NT2/D1 (cell line): ENCODE data around the gene MMP2.

Experiments
- DNase-seq: peaks from one replicate; pipeline ENCODE4 v3.0.0-alpha.2; 2011; ENCODE audit warnings: low read depth, low spot score
- H3K27me3 ChIP-seq: 2 replicates; pipeline ENCODE4 v1.6.0; 2011; ENCODE audit warnings: mild to moderate bottlenecking; ENCODE audit not compliant: insufficient read length, insufficient read depth
- H3K36me3 ChIP-seq: 2 replicates; pipeline ENCODE4 v1.6.1; 2011; ENCODE audit warnings: mild to moderate bottlenecking, low read length, mixed read lengths; ENCODE audit not compliant: insufficient read depth, insufficient read length
- H3K4me1 ChIP-seq: 2 replicates; pipeline ENCODE4 v1.5.1; 2011; ENCODE audit not compliant: insufficient read depth, insufficient read length
- H3K4me3 ChIP-seq: 2 replicates; pipeline ENCODE4 v1.5.1; 2011; ENCODE audit warnings: low read depth; ENCODE audit not compliant: insufficient read length
- H3K9ac ChIP-seq: 2 replicates; pipeline ENCODE4 v1.6.0; 2011; ENCODE audit warnings: low read depth; ENCODE audit not compliant: insufficient read length
- H3K9me3 ChIP-seq: 2 replicates; pipeline ENCODE4 v1.5.1; 2011; ENCODE audit warnings: mild to moderate bottlenecking, low read length; ENCODE audit not compliant: insufficient read depth
- SUZ12 ChIP-seq: IDR thresholded peaks from 2 replicates; pipeline ENCODE4 v1.6.1; 2011; ENCODE audit not compliant: insufficient read length, insufficient read depth; ENCODE audit errors: extremely low read depth
- YY1 ChIP-seq: IDR thresholded peaks from 2 replicates; pipeline ENCODE4 v1.6.1; 2011; ENCODE audit not compliant: insufficient read length, insufficient read depth
- ZNF274 ChIP-seq: IDR thresholded peaks from 2 replicates; pipeline ENCODE4 v1.6.1; 2011; ENCODE audit warnings: mild to moderate bottlenecking, low read depth, low read length

MMP2 gene

DNA sequence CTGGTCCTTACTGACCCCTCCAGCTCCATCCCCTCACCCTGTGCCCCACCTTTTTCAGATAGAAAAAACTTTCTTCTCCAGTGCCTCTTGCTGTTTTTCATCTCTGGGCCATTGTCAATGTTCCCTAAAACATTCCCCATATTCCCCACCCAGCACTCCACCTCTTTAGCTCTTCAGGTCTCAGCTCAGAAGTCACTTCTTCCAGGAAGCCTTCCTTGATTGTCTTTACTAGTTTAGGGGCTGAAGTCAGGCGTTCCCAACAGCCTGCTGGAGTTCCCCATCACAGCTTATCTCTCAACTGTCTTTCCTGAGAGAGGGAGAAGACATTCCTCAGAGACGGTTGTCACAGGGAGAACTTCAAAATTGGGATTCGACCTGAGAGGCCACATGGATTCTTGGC, 1.3 kb upstream of the MMP2 start:
- peaks cover 14% of the 10 kb centered on the region for H3K4me1 ChIP-seq
- peaks cover 27% of the 10 kb centered on the region for H3K27me3 ChIP-seq
- H3K4me3 ChIP-seq = no peak overlapping the region
- DNase-seq = no peak
- peaks cover 14% of the 10 kb centered on the region for H3K36me3 ChIP-seq
- H3K9me3 ChIP-seq = no peaks in the 10 kb centered on the region
- TF ChIP-seq ZNF274 (no peak), YY1 (no peak), SUZ12 (no peak)
- no peak overlapping the region for H3K9ac ChIP-seq

DNA sequence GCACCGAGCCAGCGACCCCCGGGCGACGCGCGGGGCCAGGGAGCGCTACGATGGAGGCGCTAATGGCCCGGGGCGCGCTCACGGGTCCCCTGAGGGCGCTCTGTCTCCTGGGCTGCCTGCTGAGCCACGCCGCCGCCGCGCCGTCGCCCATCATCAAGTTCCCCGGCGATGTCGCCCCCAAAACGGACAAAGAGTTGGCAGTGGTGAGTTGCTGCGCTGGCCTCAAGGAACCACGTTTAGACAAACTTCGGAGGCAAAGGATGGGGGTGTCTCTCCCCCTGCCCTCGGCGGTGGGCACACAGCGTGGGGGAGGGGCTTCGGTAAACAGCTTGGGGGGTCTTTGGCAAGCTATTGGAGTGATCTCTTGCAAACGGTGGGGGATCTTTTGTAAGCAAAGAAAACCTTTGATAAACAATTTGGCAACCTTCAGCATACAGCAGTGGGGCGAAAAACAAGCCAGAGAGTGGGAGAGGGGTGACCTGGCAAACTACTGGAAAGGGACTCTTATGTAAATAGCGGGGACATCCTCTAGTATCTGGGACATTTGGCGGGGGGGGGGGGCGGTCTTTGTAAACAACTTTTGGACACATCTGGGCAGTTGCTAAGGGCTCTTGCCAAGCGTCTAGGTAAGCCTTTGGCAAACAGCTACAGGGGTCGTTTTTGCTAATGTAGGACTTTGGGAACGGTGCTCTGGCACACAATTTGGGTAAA, 587 bp downstream of the MMP2 start:
- peak overlapping the region; percentile 56 for H3K4me3 ChIP-seq
- DNase-seq = no peak
- H3K27me3 ChIP-seq = peaks cover 27% of the 10 kb centered on the region
- H3K9ac ChIP-seq = peak overlapping the region; percentile 66
- H3K36me3 ChIP-seq = peaks cover 33% of the 10 kb centered on the region
- TF ChIP-seq SUZ12 (no peak), ZNF274 (no peak), YY1 (no peak)
- H3K4me1 ChIP-seq = peaks cover 14% of the 10 kb centered on the region
- no peaks in the 10 kb centered on the region for H3K9me3 ChIP-seq

DNA sequence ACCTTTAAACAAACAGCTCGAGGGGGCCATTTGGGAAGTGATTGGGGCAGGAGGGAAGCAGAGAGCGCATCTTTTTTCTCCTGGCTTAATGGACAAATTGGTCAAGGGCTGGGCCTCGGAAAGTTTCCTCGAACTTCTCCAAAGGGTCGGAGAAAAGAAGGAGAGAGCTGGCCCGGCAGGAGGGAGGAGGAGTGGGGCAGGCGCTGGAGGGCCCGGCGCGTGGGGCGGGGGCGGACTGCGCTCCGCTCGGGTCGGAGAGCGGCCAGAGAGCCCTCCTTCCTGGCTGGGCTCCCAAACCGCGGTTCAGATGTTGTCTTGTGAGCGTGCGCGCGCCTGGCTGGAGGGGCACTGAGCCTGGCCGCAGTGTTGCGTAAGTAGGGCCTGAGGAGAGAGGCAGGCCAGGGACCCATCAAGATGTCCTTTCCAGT, 1.2 kb downstream of the MMP2 start:
- H3K36me3 ChIP-seq = peaks cover 39% of the 10 kb centered on the region
- H3K9me3 ChIP-seq = no peaks in the 10 kb centered on the region
- DNase-seq = no peak
- no peak for TF ChIP-seq YY1
- no peak for TF ChIP-seq SUZ12
- no peak for TF ChIP-seq ZNF274
- H3K27me3 ChIP-seq = peaks cover 27% of the 10 kb centered on the region
- peak overlapping the region; percentile 66 for H3K9ac ChIP-seq
- peaks cover 11% of the 10 kb centered on the region for H3K4me1 ChIP-seq
- peak overlapping the region; percentile 56 for H3K4me3 ChIP-seq

DNA sequence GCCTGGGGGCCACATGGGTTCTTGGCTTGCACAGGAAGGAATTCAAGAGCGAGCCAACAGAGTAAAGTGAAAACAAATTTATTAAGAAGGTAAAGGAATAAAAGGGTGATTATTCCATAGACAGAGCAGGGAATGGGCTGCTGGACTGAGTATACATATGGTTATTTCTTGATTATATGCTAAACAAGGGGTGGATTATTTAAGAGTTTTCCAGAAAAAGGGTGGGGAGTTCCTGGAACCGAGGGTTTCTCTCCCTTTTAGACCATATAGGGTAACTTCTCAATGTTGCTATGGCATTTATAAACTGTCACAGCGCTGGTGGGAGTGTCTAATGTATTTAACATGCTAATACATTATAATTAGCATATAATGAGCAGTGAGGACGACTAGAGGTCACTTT, 2.0 kb downstream of the MMP2 start:
- DNase-seq = no peak
- Histone ChIP-seq H3K9ac (no peak overlapping the region), H3K9me3 (no peaks in the 10 kb centered on the region), H3K4me3 (no peak overlapping the region), H3K4me1 (peaks cover 11% of the 10 kb centered on the region), H3K36me3 (peaks cover 46% of the 10 kb centered on the region), H3K27me3 (peaks cover 27% of the 10 kb centered on the region)
- TF ChIP-seq ZNF274 (no peak), SUZ12 (no peak), YY1 (no peak)

DNA sequence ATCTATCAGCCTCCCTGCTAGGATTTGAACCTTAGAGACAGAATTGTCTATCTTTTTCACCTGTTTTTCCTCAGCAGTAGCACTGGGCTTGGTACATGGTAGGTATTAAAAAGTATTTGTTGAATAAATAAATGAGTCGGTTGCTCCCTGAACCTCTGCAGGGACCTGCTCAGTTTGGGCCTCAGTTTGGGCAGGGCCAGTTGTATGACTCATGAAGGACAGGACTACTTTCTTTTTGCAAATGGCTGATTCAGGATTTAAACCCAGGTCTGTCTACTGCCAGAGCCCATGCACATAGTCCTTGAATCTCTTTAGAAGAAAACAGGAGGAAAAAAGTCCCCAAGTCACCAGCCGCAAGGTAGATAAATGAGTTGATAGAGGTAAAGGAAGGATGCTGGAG, 3.1 kb downstream of the MMP2 start:
- no peak overlapping the region for H3K4me3 ChIP-seq
- H3K9me3 ChIP-seq = no peaks in the 10 kb centered on the region
- TF ChIP-seq SUZ12 (no peak), ZNF274 (no peak), YY1 (no peak)
- H3K9ac ChIP-seq = no peak overlapping the region
- H3K36me3 ChIP-seq = peaks cover 57% of the 10 kb centered on the region
- H3K27me3 ChIP-seq = peaks cover 27% of the 10 kb centered on the region
- H3K4me1 ChIP-seq = peaks cover 11% of the 10 kb centered on the region
- no peak for DNase-seq

DNA sequence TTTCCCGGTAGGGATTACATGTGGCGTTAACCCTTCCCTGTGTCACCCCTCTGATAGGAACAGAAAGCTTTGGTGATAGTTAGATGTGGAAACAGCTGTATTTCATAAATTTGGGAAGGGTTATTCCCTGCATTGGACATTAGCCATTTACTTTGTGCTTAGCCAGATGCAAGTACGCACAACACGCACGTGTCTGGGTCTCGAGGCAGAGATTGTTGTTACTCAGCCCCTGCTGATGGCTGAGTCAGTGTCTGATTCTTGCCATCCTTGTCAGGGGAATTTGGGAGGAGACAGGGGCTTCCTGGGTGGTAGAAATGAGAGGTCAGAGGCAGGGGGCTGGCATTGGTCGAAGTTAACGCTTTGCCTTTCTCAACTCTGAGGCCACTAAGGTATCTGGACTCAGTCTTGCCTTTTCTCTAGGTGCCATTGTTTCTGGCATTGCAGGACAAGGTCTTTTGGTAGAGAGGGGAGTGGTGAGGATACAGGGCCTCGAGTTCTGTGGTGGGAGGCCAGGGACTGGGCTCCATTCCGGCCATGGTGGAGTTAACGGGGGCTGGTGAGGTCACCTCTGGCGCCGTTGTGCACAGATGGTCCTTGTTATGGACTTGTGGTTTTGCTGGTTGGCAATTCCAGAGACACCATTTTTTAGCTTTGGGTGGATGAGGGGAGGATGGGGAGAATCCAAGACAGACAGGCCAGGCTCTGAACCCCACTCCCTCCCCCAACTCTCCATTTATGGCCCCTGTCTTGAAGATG, 8.2 kb downstream of the MMP2 start:
- Histone ChIP-seq H3K36me3 (peaks cover 98% of the 10 kb centered on the region), H3K9ac (no peak overlapping the region), H3K4me1 (no peaks in the 10 kb centered on the region), H3K27me3 (no peaks in the 10 kb centered on the region), H3K9me3 (no peaks in the 10 kb centered on the region), H3K4me3 (no peak overlapping the region)
- TF ChIP-seq SUZ12 (no peak), YY1 (no peak), ZNF274 (no peak)
- DNase-seq = no peak

DNA sequence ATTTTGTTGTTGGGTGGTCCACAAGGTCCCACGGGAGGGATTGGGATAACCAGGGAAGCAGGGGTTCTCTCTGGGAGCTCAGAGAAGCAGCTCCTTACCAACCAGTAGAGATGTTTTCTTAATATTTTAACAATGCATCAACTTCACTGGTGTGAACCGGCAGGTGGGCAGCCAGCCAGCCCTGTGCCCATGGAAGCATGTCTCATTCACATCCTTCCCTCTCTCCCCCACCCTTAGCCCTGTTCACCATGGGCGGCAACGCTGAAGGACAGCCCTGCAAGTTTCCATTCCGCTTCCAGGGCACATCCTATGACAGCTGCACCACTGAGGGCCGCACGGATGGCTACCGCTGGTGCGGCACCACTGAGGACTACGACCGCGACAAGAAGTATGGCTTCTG, 9.3 kb downstream of the MMP2 start:
- no peak for DNase-seq
- no peak for TF ChIP-seq SUZ12
- TF ChIP-seq YY1 = no peak
- peaks cover 97% of the 10 kb centered on the region for H3K36me3 ChIP-seq

More for the DNA sequence above, 9.3 kb downstream of the MMP2 start:
- Histone ChIP-seq H3K4me1 (no peaks in the 10 kb centered on the region), H3K4me3 (no peak overlapping the region), H3K27me3 (no peaks in the 10 kb centered on the region), H3K9me3 (no peaks in the 10 kb centered on the region), H3K9ac (no peak overlapping the region)
